Stimulated activated CD8-positive, alpha-beta memory T cell treated with anti-CD3 and anti-CD28 coated beads, Interleukin-4, amount 100 ng/mL, for 1 hour (primary cell): ENCODE results near the gene ACACA.
"Not testable (repeated sequence)": the region's sequence is repeated elsewhere in the genome, so short reads cannot be mapped to it uniquely, and the experiment has no call there.

Experiments used
- DNase-seq, 2 donors: peaks; one replicate each; pipeline ENCODE4 v3.0.0-alpha.2; 2020; ENCODE audit warnings: low read depth in 2 of 2, low spot score in 1 of 2

Gene ACACA

DNA sequence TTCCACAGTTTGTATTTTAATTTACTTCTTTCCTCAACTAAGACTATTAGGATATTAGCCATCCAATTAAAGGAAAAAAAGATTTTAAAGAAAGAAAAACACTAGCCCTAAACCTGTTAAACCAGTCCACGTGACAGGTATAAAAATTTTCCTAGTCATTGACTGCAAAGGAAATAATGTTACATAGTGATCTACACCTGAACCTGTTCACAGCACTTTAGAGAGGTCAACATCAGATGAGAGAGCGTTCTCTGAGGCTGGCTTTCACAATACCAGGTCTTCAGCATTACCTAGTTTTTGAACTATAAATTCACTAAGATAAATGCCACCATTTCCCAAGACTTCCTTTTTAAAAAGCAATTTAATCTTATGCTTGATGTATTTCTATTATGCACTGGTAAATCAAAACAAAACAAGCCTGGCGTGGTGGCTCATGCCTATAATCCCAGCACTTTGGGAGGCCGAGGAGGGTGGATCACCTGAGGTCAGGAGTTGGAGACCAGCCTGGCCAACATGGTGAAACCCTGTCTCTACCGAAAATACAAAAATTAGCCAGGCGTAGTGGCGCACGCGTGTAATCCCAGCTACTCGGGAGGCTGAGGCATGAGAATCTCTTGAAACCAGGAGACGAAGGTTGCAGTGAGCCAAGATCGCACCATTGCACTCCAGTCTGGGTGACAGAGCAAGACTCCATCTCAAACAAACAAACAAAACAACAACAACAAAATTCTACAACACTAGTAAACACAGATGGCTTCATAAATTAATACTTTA is 49.7 kb downstream of the ACACA start:
- not testable (repeated sequence) for DNase-seq

DNA sequence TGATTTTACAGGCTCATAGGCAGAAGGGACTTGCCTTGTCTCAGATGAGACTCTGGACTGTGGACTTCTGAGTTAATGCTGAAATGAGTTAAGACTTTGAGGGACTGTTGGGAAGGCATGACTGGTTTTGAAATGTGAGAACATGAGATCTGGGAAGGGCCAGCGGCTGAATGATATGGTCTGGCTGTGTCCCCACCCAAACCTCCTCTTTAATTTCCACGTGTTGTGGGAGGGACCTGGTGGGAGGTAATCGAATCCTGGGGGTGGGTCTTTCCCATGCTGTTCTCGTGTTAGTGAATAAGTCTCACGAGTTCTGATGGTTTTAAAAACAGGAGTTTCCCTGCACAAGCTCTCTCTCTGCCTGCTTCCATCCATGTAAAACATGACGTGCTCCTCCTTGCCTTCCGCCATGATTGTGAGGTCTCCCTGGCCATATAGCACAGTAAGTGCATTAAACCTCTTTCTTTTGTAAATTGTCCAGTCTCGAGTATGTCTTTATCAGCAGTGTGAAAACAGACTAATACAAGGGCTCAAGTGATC is 59.7 kb downstream of the ACACA start:
- not testable (repeated sequence) for DNase-seq

DNA sequence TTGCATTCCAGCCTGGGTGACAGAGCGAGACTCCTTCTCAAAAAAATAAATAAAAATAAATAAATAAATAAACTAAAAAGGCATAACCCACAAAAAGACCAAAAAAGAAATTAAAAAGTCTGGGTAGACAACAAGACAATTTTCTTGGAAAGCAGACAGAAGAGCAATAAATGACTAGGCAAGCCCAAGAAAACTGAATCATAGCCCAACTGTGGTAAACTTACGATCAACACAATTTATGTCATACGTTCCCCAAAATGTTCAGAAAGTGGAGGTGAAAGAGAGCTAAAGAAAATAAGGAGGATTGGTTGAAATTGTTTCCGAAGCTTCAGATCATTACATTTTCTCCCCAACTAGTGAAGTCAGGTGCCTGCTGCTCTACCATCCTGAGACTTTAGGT is 62.1 kb downstream of the ACACA start:
- DNase-seq = no peak

DNA sequence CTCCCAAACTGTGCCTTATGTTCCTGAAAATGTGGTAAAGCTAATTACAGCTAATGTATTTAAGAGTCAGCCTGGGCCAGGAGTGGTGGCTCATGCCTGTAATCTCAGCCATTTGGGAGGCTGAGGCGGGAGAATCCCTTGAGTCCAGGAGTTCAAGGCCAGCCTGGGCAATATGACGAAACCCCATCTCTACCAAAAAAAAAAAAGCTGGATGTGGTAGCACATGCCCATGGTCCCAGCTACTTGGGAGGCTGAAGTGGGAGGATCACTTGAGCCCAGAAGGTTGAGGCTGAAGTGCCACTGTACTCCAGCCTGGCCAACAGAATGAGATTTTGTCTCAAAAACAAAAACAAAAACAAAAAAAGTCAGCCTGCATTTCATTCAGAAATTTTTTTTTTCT is 64.0 kb downstream of the ACACA start:
- DNase-seq = no peak

DNA sequence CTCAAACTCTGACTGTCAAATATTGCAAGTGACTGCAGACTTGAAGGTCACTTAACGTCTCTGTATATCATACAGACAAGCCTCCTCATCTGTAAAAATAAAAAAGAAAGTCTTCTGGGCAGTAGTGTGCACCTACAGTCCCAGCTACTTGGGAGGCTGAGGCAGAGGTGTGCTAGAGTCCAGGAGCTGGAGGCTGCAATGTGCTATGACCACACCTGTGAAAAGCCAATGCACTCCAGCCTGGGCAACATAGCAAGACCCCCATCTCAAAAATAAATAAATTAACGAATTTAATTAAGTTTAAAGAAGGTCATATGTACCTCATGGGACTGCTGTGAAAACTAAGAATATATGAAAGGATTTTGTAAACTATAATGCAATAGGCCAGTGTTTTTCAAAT is 65.8 kb downstream of the ACACA start:
- no peak for DNase-seq

DNA sequence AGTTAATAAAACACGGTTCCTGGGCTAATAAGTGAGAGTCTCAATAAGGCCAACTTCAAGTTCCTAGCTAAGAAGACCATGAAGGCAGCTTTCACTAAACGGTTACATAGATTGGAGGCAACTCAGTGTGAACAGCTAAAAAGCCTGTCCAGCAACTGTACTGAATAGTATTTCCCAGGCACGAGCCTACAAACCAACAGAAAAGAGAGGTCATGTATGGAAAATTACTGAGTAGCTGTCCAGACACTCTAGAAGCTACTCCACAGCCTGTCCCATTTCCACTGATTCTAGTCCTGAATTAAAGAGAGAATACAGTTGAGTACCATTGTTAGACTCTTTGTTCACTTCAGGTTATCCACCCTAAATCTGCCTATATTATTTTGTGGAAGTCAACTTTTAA is 67.3 kb downstream of the ACACA start:
- DNase-seq = no peak

DNA sequence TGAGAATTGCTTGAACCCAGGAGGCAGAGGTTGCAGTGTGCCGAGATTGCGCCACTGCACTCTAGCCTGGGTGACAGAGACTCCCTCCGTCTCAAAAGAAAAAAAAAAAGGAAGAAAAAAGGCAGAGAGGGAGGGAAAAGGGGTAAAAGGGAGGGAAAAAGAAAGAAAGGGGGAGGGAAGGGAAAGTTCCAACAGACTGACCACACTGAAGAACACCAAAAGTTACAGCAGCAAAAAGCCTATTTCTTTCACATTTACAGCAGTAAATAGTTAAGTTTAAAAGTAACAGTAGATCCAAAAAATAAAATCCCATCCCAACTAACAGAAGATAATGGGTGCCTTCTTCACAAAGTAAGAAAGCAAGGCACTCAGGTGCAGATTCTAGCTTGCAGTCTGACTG is 67.8 kb downstream of the ACACA start:
- DNase-seq = no peak

DNA sequence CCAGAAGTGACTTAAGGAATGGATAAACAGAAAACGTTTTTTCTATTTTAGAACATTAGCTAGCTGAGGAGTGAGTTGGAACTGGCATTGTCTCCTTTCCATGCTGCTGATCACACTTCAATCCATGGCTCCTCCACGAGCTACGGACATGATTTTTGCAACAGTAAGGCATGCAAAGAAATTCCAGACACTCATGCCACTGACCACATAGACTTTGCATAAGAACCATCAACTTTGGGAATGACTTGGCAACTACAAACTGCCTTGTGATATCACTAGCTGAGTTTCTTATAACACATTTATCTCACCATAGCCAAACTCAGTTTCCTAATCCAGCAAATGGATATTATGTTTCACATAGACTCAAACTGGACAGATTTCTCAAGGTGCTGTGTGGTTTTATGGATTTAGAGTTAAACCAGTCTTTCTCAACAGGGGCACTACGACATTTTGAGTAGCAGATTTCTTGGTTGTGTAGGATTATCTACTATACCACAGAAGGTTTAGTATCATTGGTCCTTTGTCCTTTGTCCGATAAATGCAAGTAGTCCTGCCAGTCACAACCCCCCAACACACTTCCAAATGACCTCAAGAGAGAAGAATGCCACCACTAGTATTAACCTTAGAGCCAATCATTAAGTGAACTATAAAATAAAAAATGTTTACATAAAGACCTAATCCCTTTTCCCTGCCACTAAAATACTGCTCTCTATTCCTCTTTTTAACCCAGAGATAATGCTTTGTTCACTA is 79.1 kb downstream of the ACACA start:
- no peak for DNase-seq

DNA sequence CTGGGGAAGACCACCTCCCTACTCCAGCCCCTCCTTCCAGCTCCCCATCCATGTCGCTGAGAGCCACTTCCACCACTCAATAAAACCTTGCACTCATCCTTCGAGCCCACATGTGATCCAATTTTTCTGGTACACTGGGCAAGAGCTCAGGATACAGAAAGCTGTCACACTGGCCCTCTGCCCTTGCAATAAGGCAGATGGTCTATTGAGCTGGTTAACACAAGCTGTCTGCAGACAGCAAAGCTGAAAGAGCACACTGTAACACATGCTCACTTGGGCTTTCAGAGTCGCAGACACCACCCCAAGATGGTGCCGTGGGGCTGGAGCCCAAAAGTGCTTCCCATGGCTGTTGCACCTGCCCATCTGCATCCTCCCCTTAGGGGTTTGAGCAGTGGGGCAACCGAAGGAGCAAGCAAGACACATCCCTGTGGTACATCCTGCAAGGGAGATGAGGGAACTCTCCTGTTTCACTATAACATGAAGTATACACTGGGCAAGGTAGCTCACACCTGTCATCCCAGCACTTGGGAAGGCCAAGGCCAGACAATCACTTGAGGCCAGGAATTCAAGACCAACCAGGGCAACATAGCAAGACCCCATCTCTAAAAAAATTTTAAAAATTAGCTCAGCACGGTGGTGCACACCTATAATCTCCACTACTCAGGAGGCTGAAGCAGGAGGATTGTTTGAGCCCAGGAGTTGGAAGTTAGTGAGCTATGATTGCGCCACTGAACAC is 83.6 kb downstream of the ACACA start:
- DNase-seq = no peak

DNA sequence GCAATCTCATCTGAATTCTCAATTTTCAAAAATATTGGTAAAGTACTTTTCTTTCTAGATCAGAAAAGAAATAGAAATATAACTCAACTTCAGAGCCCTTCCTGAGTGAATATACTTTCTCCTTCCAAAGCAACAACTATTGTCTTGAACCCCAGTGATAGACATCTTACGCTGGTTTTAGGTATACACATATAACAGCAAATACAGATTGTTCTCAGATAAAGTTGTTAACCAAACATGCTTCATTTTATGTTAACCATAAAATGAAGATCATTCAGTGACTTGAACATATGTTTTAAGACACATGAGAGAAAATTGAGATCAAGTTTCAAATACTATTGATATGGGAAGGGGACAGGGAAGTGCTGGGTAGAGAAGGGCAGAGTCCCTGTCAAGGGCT is 84.5 kb downstream of the ACACA start:
- DNase-seq = no peak

DNA sequence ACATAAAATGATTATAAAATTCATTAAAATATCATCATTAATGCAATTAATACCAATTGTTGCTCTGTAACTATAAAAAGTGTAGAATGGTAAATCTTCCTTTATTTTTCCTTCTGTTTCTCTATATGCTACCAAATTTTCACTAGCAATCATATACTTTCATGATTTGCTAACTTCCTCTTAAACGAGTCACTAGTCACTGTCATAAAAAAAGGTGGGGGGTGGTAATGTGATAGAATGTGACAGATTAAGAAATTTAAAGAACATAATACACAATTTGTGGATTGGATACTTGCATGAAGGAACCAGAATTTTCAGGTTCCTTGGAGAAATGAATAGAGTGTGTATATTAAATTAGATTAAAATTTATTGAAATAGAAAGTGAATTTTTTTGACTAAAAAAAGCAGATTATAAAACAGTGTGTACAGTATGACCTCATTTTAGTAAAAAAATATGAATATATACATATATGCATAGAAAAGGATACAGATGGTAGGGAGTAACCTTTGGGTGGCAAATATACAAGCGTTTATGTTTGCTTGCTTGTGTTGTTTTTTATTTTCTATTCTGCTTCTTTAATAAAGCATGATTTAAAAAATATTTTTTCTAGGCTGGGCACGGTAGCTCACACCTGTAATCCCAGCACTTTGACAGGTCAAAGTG is 87.6 kb downstream of the ACACA start:
- DNase-seq = no peak

DNA sequence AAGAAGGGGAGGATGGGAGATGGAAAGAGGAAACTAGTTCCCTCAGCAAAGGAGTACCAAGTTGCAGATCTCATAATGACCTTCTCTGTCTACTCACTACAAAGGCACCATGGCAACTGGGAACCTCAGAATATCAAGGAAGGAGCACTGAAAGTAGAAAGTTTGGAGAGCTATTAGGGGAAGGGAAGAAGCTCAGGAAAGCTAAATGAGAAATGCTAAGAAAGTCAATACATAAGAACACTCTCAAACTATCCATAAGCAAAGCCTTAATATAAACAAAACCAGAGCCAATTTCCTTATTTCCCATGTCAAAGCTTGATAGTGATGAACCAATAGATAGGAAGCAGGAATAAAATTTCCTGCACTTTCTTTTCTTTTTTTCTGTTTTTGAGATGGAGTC is 88.8 kb downstream of the ACACA start:
- no peak for DNase-seq

DNA sequence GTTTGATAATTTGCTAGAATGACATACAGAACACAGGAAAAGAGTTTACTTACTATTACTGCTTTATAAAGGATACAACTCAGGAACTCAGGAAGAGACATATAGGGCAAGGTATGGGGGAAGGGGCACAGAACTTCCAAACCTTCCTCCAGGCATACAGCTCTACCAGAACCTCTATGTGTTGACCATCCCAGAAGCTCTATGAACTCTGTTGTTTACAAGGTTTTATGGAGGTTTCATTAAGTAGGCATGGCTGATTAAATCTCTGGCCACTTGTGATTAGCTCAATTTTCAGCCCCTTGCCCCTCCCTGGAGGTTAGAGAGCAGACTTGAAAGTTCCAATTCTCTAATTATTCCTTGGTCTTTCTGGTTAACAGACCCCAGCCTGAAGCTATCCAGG is 91.0 kb downstream of the ACACA start:
- DNase-seq = no peak

DNA sequence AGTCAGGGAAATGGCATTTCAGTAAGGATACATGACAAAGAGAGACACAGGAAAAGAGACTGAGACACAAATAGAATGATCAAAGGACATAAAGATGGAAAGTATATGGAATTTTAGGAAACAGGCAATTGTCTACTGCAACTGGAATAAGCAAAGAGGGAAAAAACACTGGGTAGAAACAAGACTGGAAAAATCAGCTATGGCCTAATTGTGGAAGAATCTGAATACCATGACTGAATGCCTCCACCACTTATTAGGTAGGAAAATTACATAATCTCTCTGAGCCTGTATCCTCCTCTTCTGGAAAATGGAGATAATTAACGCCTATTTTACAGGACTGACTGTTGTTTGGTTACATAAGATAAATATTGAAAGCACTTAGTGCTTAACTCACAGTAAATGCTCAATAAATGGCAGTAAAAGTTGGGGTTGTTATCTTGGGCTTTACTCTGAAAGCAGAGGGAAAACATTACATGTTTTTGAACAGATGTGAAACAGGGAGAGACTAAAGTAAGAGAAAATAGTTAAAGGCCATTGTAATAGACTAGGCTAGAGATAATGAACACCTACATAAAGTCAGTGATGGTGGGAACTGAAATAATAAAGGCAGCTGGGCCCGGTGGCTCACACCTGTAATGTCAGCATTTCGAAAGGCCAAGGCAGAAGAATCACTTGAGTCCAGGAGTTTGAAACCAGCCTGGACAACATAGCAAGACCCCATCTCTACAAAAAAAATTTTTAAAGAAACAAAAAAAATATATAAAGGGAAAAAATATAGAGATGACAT is 94.3 kb downstream of the ACACA start:
- no peak for DNase-seq

DNA sequence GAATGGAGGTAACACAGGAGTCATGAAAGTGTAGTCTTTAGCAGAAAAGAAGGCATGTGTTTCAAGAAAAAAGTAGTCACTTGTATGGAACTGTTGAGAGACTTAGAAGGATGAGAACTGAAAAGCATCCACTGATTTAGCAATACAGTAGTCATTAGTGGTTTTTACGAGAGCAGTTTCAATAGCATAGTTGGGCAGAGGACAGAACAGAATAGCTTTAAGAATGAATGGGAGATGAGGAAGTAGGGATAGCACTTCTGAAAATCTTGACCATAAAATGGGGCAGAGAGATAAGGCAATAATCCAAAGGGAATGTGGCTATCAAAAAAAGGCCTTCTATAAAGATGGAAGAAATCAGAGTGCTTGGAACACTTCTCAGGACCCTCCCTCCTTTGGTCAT is 95.7 kb downstream of the ACACA start:
- DNase-seq = no peak

DNA sequence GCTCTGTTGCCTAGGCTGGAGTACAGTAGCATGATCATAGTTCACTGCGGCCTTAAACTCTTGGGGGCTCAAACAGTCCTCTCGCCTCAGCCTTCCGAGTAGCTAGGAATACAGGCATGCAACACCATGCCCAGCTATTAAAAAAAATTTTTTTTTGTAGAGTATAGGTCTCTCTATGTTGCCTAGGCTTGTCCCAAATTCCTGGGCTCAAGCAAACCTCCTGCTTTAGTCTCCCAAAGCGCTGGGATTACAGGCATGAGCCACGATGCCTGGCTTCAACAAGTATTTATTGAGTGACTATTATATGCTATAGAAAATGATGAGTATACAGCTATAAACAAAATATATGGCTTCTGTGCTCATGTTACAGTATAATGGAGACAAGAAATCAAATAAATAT is 97.6 kb downstream of the ACACA start:
- DNase-seq = no peak

DNA sequence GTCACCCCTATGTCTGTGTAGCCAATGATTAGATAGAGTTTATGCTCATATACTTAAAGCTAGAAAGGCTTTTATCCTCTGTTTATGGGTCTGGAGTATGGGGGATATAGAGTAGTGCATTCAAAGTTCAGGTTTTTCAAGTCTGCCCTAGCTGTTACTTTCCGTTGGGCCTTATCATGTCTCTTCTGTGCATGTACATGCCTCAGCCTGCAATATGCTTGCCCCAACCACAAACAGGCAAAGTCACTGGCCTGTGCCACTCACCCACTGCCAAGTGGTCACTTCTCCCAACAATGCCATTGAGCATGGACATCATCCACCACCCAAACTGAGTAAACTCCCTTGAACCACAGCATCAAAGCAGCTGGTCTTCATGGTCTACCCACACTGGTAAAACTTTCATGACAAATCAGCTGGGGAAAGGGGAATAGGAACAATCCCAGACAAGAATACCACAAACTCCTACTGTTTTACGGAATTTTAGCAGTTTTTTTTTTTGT is 101.2 kb downstream of the ACACA start:
- no peak for DNase-seq

DNA sequence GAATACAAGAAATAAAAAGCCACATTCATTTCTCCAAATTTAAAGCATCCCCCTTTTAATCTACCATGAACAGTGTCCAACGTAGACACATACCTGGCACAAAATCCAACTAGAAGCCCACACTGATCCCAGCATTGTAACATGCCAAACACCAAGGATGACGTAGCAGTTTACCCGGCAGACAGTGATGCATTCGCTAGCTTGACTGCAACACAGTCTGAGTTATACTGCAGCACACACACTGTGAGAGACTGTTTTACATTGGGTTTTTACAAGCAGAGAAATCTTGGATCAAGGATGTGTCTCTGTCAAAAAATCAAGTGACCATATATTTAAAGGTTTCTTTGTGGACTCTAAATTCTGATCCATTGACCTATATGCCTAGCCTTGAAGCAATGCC is 105.3 kb downstream of the ACACA start:
- no peak for DNase-seq

DNA sequence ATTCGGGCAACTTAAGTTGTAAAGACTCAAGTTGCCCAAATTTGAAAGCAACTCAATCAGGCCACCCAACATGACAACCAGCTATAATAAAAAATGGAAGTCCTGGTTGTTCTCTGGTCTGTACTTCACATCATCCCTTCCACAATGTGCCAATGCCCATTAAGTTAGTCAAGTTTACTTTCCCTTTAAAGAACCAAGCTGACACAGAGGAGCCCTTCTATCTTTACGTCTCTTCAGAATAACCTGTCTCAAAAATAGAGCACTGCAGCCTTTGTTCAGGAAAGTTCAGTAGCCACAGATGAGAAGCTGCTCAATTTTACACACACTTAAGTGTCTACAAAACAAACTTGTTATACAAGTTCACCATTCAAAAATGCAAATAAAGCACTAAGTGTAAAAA is 106.0 kb downstream of the ACACA start:
- no peak for DNase-seq

DNA sequence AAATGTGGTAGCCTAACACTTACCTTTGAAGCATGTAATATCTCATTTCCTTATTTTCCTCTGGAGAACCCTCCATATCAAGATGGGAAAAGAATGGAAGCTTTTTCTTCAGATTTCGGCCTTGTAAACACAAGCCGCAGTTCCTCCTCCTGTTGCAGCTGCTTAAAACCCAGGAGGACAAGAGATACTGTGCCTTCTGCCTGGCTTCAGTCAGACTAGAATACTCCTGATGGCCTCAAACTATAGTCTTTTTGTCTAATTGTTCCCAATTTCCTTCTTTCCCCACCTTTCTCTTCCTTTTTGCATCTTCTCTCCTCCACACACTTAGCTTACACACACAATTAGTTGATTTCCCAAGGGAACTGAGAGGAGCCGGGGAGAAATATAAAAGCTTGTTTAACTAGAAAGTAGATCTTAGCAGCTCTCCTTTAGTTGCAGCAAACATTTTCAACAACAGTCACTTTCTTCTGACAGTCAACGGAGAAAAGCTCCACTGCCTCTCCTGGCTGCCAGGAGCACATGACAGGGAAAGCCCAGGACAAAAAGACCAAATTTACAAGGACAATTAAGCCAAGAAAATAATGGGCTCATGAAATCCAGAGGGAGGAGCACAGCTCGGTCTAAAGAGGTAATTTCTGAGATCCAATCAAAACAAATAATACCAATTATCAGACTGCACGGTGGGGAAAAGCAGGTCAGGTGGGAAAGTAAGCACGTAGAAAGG is 107.2 kb downstream of the ACACA start:
- DNase-seq = no peak
